T-helper 22 cell (primary cell): Measurements from ENCODE around the gene GLYATL1.

ENCODE experiments used
- DNase-seq: peaks from one replicate; pipeline ENCODE4 v3.0.0-alpha.2; 2020; ENCODE audit warnings: low read depth

Gene GLYATL1, protein sequence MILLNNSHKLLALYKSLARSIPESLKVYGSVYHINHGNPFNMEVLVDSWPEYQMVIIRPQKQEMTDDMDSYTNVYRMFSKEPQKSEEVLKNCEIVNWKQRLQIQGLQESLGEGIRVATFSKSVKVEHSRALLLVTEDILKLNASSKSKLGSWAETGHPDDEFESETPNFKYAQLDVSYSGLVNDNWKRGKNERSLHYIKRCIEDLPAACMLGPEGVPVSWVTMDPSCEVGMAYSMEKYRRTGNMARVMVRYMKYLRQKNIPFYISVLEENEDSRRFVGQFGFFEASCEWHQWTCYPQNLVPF

DNA sequence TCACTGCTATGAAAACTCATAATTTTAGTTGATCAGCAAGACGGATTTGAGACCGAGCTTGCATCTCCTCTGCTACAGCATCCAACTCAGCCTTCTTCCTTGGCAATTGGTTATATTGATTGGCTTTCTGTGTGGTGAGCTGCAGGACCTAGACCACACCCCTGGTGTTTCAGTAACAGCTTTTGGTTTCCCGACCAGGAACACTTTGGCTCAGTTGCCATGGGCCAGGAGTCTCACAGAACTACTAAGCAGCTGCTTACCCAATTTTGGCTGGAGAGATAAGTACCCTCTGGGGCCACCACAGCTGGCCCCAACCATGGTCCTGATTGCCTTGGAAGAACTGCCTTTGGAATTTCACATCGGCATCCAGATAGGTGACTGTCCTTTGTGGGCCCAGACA lies at the start of gene GLYATL1:
GLYATL1 (plus strand) TSS at position 212 of the 400 bp plus-strand sequence. CDS start 7,600 bp downstream, outside the sequence.
- DNase-seq: no peak

DNA sequence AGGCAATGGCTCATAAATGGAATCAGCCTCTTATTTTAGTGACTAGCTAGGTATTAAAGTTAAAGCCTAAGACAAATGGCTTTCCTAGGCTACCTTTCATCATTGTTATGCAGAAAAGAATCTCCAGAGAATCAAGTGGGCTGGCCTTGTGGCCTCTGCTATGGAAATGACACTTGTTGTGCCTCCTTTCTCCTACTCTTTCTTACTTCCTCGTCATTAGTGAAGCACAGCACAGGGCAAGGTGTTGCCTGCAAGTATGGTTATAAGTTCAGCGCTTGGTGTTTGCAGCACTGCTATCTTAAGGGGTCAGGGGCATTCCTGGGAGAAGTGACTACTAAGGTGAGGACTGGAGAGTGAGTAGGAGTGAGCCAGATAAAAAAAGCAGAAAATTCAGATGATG lies 45.4 kb upstream of the GLYATL1 start:
- DNase-seq: no peak

DNA sequence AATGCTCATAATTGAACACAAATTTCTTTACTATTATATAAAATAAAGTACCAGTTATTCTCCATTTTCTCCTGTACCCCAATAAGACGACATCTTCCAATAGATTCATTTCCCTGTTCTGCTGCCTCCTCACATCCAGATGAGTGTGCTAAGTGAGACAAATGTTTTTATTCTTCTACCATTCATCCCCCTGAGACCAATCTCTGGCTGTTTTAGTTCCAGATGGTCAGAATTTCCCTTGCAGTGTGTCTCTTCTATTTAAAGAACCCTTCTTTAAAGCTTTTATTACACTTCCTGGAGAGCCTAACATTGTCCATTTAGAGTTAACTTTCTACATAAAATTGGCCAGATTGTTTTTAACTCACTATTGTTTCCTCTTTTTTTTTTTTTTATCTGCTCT lies 41.2 kb upstream of the GLYATL1 start:
- no peak for DNase-seq

GRCh38 chr11:58900479-58901420 lies 38.5 kb upstream of the GLYATL1 start:
- no peak for DNase-seq

DNA sequence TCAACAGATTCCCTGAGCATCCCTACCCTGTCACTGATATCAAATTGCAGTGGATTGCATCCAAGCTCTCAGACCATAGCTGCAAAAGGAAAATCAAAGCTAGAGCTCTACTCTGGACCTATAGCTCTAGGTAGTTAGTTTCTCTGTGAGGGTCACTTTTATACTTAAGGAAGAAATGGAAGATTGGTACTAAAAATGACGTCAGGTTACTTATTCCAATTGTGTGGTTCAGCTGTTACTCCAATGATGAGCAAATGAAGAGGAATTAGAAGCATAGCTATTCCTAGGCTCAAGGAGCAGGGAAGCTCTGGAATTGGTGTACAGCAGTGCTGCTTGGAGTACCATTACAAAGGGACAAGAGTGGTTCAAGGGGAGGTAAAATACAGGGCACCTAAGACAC lies 36.4 kb upstream of the GLYATL1 start:
- no peak for DNase-seq

DNA sequence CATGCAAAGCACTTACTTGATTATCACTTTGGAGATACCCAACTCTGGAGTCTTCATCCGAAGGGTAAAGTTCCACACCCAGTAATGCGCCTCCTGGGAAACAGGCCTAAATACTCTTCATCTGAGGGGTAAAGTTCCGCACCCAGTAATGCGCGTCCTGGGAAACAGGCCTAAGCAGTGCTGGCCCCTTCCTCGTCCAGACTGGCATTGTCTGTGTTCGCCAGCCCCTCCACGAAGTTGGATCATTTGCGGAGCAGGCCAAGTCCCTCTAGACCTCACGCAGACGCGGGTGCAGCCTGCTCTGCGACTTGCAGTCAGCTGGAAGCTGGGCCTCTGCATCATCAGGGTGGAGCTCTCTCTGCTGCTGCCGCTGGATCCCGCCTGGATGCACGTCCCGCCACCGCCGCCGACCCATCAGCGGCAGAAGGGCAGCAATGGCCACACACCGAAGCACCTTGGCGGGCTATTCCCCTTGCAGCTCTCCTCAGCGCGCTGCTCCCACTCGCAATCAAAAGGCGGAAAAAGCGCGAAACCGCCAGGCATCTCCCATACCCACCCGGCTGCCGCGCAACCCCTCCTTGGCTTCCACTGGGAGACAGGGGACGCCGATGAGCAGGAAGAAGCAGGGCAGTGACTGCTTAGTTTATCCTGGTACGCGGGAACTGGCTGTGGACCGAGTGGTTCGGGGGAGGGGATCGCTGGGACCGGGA lies 34.1 kb upstream of the GLYATL1 start:
- DNase-seq: no peak

GRCh38 chr11:58905721-58906547 lies 33.4 kb upstream of the GLYATL1 start:
- DNase-seq: no peak

DNA sequence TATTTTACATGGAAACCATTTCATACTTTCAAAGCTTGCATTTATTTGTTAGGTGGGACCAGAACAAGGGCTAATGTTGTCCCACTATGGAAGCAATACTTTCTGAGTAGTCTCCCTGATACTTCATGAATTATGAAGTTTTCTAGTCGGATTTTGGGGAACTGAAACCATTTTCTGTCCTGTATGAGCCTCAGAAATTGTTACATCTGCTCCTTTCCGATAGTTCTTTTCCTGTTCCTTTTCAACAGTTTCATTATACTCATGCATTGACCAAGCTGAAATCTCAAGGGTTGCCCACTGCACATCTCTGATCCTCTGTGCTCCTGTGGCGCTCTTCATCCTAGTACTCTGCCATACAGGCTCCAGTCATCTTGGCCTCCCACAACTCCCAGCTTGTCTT lies 31.5 kb upstream of the GLYATL1 start:
- no peak for DNase-seq

DNA sequence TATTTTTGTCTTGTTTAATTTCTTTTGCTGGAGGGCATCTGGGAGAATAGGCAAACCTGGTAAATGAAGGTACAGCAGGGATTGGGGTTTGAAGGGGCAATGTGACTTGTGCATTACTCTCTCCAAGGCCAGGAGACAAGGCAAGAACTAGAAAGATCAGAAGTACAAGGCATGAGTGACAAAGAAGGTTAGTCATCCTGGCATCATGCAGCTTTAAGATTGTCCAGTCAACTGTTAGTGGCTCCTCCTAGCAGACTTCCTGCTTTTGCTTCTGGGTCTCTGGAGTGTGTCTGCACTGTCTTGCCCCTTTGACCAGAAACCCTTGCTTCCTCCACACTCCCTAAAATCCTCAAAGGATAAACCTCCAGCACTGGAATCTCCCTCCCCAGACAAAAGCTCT lies 27.2 kb upstream of the GLYATL1 start:
- DNase-seq: no peak

- DNase-seq: no peak
These were observed 25.6 kb upstream of the GLYATL1 start for GRCh38 chr11:58913685-58914084.

GRCh38 chr11:58914821-58915543 lies 24.3 kb upstream of the GLYATL1 start:
- no peak for DNase-seq

DNA sequence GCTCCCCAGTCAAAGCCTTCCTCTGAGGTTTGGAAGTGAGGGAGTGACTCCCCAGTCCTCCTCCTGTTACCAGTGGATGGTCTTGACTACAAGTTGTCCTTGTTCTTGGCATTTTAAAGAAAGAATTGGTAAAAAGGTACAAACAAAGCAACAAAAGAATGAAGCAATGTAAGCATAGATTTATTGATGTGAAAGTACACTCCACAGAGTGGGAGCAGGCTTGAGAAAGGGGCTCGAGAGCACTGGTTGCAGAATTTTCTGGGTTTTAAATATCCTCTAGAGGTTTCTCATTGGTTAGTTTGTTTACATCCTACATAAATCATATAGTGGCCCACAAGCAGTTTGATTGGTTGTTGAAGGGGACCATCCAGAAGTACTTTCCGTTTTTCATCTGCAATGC lies 22.7 kb upstream of the GLYATL1 start:
- no peak for DNase-seq

DNA sequence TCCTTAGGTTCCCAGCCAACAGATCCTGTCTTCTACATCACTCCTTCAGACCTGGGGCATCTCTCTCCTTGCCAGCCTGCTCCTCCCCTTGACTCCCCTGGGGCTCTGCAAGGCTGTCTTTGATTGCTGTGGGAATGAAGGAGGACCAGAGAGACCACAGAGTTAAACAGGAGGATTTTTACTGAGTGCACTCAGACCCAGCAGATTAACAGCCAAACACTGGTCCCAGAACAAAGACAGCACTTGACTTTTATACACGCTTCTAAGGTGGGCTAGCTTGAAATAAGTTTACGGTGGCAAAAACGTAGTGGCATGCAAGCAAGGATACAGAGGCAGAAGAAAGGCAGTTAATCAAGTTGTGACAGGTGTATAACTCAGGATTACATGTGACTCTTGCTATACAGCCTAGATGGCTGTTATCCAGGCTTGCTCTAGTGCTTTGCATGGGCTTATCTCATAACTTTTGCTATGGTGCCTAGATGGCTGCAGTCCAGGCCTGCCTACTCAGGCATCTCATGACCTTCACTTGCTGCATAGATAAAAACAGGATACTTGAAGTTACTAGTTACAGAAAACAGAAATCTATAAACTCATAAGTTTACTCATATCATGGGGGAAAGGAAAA lies 22.0 kb upstream of the GLYATL1 start:
- no peak for DNase-seq

DNA sequence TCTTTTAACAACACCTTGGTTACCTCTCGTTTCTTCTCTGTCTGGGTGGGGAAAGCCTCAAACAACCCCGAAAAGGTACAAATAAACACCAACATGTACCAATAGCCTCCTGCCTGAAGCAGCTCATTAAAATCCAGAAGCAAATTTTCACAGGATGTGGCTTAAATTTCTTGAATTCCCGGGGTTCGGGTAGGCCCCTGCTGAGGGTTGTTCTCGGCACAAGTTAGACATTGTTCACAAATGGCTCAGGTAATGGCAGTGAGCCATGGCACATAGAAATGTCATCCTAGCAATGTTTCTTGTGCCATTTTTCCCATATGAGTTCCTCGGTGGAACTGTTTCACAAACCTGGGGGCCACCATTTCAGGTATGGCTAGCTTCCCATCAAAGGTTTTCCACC lies 19.7 kb upstream of the GLYATL1 start:
- DNase-seq: no peak

GRCh38 chr11:58919980-58920379 lies 19.3 kb upstream of the GLYATL1 start:
- DNase-seq: no peak

GRCh38 chr11:58921778-58922390 lies 17.4 kb upstream of the GLYATL1 start:
- DNase-seq: no peak

DNA sequence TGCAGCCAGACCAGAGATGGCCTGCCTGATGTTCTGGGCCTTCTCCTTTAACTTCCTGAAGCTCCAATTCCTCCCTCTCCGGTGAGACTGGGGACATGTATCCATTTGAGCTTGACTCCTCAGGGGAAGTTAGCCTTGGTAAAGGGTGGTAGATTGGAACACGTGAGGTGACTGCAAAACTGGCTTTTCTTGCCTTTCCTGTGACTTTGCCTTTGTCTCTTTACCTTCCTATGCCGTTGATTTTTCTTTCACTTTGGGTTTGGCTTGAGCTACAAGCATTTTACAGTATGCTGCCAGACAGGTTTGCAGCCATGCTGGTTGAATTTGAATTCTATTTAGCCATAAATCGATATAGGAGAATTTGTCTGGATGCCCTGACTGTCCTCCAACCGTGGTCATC lies 16.8 kb upstream of the GLYATL1 start:
- no peak for DNase-seq

DNA sequence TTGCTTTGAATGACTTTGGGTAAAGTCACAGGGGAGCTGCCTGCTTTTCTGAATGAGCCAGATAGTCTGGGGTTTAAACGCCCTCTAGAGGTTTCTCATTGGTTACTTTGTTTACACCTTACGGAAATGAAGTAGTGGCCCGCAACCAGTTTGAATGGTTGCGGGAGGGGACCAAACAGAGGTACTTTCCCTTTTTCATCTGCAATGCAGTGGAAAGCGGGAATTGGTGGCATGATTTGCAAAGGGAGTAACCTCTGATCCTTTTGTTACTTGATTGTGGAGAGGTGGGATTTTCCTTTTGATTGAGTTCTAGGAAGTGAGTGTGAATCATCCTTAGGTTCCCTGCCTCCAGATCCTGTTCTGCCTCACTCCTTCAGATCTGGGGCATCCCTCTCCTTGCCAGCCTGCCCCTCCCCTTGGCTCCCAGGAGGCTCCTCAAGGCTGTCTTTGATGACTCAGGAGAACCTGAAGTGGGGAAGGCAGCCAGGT lies 15.9 kb upstream of the GLYATL1 start:
- no peak for DNase-seq

GRCh38 chr11:58924230-58924629 lies 15.1 kb upstream of the GLYATL1 start:
- no peak for DNase-seq

DNA sequence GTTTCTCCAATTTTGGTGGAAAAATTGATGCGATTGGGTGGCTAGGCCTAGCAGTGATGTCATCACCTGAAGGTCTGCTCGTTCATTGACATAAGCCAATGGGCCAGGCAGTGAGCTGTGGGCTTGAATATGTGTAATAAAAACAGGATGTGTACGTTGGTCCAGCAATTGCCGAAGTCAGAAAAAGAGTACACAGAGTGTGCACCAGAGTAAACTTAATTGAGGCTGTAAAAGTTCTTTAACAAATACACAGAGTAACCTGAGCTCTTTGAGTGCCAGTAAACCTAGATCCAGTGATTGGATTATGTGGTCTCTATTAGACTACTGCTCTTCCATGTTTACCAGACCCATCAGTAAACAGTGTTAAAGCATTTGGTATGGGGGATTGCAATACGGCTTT lies 13.0 kb upstream of the GLYATL1 start:
- no peak for DNase-seq
